Fibroblast of lung (primary cell): ENCODE results near the gene EIF2AK2. TPM values are rescaled to one million over a fixed set of nuclear protein-coding genes. Genes with fewer than 3 reads are reported as not detected.

ENCODE experiments used
- DNase-seq, 2 donors: peaks; one replicate each; pipeline versions ENCODE4 v3.0.0 to v3.0.0-alpha.2; 2010; ENCODE audit warnings: low read depth in 2 of 2
- H2AFZ ChIP-seq: 2 replicates; pipeline ENCODE4 v1.5.1; 2012; ENCODE audit warnings: low read length, control low read depth, inconsistent platforms
- H3K27ac ChIP-seq: 2 replicates; pipeline ENCODE4 v1.5.1; 2011; ENCODE audit warnings: low read length, control low read depth; ENCODE audit not compliant: insufficient read depth
- H3K27me3 ChIP-seq: 2 replicates; pipeline ENCODE4 v1.5.1; 2011; ENCODE audit warnings: mild to moderate bottlenecking, low read length; ENCODE audit not compliant: control insufficient read depth, insufficient read depth
- H3K36me3 ChIP-seq: 2 replicates; pipeline ENCODE4 v1.5.1; 2011; ENCODE audit warnings: low read length; ENCODE audit not compliant: control insufficient read depth, insufficient read depth
- H3K4me1 ChIP-seq: 2 replicates; pipeline ENCODE4 v1.5.1; 2011; ENCODE audit warnings: low read length; ENCODE audit not compliant: control insufficient read depth, insufficient read depth; ENCODE audit errors: extremely low read depth
- H3K4me2 ChIP-seq: 2 replicates; pipeline ENCODE4 v1.5.1; 2011; ENCODE audit warnings: low read length, control low read depth; ENCODE audit not compliant: insufficient read depth; ENCODE audit errors: extremely low read depth
- H3K4me3 ChIP-seq, 4 experiments: fragments of 200-600 bp in 1 of 4; sonication (generic) in 1 of 4; replicated peaks in 1 of 4; 2 replicates each; pipeline ENCODE4 v1.5.1; 2011 to 2016; ENCODE audit warnings: low read length in 4 of 4, low read depth in 3 of 4, mild to moderate bottlenecking in 3 of 4, control low read depth in 2 of 4, inconsistent platforms in 1 of 4, mixed read lengths in 1 of 4; ENCODE audit not compliant: insufficient read depth in 1 of 4; ENCODE audit errors: control extremely low read depth in 1 of 4
- H3K79me2 ChIP-seq: 2 replicates; pipeline ENCODE4 v1.5.1; 2012; ENCODE audit warnings: mild to moderate bottlenecking, low read length, inconsistent platforms; ENCODE audit not compliant: control insufficient read depth, insufficient read depth
- H3K9ac ChIP-seq: 2 replicates; pipeline ENCODE4 v1.5.1; 2011; ENCODE audit warnings: mild to moderate bottlenecking, low read length, control low read depth; ENCODE audit not compliant: insufficient read depth
- H3K9me3 ChIP-seq: 2 replicates; pipeline ENCODE4 v1.5.1; 2012; ENCODE audit warnings: low read depth, low read length; ENCODE audit not compliant: control insufficient read depth, insufficient read depth
- H4K20me1 ChIP-seq: 2 replicates; pipeline ENCODE4 v1.5.1; 2011; ENCODE audit warnings: low read length; ENCODE audit not compliant: control insufficient read depth, insufficient read depth; ENCODE audit errors: extremely low read depth
- EZH2 ChIP-seq: IDR thresholded peaks from 2 replicates; pipeline ENCODE4 v1.5.1; 2012; ENCODE audit warnings: low read length, control low read depth, mild to moderate bottlenecking; ENCODE audit errors: missing control alignments
- polyA plus RNA-seq, 2 donors: library from polyadenylated mRNA; depleted of rRNA in 1 of 2; stranded (reverse) in 1 of 2; unstranded in 1 of 2; fragments of >200 nt; gene quantifications; 2 replicates each; pipeline ENCODE4 v1.2.1, GENCODE V29; 2011 to 2012; ENCODE audit warnings: missing spikeins in 1 of 2
- total RNA-seq: library from RNA; depleted of rRNA; stranded (reverse); fragments of >200 nt; gene quantifications from 2 replicates; pipeline ENCODE4 v1.2.1, GENCODE V29; 2014
- TF ChIP-seq, protein P1 (sequence below), 2 donors: IDR thresholded peaks in 1 of 2; conservative IDR thresholded peaks in 1 of 2; 1 replicate in 1 of 2; 2 replicates in 1 of 2; pipeline ENCODE4 v1.5.1; 2011 to 2012; ENCODE audit warnings: low read length in 2 of 2, control low read depth in 1 of 2, inconsistent platforms in 1 of 2, low read depth in 1 of 2, mild to moderate bottlenecking in 1 of 2

Gene EIF2AK2
- total and polyA plus RNA-seq, 2 donors (not counting 1 experiment from before 2014, with no cell fraction given): 32.0 to 39.9 TPM

DNA sequence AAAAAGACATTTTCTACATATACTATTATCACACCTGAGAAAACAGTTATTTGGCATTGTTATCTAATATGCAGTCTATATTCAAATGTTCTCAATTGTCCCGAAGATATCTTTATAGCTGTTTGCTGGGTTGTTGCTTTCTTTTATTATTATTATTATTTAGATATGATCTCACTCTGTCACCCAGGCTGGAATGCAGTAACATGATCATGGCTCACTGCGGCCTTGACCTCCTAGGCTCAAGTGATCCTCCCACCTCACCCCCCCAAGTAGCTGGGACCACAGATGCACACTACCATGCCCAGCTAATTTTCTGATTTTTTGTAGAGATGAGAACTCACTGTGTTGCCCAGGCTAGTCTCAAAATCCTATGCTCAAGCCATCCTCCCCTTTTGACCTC is 52.6 kb downstream of the EIF2AK2 start:
- Histone ChIP-seq H3K4me3 (no peak overlapping the region), H3K36me3 (peaks cover 4% of the 10 kb centered on the region), H3K27ac (no peak overlapping the region), H4K20me1 (no peaks in the 10 kb centered on the region), H3K9me3 (no peaks in the 10 kb centered on the region), H3K4me2 (no peak overlapping the region), H3K27me3 (no peaks in the 10 kb centered on the region), H3K79me2 (no peaks in the 10 kb centered on the region), H3K9ac (no peak overlapping the region), H3K4me1 (no peaks in the 10 kb centered on the region), H2AFZ (no peak overlapping the region)
- TF ChIP-seq EZH2: no peak
- TF ChIP-seq, protein P1, sequence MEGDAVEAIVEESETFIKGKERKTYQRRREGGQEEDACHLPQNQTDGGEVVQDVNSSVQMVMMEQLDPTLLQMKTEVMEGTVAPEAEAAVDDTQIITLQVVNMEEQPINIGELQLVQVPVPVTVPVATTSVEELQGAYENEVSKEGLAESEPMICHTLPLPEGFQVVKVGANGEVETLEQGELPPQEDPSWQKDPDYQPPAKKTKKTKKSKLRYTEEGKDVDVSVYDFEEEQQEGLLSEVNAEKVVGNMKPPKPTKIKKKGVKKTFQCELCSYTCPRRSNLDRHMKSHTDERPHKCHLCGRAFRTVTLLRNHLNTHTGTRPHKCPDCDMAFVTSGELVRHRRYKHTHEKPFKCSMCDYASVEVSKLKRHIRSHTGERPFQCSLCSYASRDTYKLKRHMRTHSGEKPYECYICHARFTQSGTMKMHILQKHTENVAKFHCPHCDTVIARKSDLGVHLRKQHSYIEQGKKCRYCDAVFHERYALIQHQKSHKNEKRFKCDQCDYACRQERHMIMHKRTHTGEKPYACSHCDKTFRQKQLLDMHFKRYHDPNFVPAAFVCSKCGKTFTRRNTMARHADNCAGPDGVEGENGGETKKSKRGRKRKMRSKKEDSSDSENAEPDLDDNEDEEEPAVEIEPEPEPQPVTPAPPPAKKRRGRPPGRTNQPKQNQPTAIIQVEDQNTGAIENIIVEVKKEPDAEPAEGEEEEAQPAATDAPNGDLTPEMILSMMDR (conservative IDR thresholded peaks at IDR 0.05 in 1 of 2, IDR thresholded peaks at IDR 0.05 in 1 of 2; ENCODE audit: low read depth in 1 of 2, low read length in 2 of 2): no peak
- no peak for DNase-seq

DNA sequence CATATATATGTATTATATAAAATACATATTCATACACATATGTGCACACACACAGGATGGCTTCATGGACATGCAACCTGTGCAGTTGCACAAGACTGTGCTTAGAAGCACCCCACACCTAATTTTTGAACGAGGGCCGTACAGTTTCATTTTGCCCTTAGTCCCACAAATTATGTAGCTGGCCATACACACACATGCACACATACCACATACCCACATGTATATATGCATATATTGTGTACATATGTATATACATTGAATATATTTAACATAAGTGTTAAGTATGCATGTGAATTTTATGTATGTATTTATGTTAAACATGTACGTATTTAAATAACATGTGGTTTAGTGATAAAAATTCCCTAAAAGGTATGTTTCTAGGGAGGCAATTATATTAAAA is 54.2 kb downstream of the EIF2AK2 start:
- Histone ChIP-seq H3K9ac (no peak overlapping the region), H3K36me3 (peaks cover 4% of the 10 kb centered on the region)
- no peak for TF ChIP-seq EZH2
- TF ChIP-seq, protein P1 (conservative IDR thresholded peaks at IDR 0.05 in 1 of 2, IDR thresholded peaks at IDR 0.05 in 1 of 2; ENCODE audit: low read depth in 1 of 2, low read length in 2 of 2): no peak

DNA sequence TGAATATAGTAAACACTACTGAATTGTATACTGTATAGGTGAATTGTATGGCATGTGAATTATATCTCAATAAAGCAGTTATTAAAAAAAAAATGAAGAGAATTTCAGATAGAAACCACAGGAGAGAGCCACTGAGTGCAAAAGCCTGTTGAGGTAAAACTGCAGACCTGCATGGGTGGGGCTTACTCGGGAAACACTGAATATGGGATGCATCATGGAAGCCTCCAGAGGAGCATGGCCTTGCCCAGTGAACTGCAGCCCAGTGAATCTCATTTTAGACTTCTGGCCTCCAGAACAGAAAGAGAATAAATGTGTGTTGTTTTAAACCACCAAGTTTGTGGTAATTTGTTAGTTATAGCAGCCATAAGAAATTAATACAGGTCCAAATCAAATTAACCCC is 56.7 kb downstream of the EIF2AK2 start:
- Histone ChIP-seq H3K9ac (no peak overlapping the region), H3K4me1 (no peaks in the 10 kb centered on the region), H3K27me3 (no peaks in the 10 kb centered on the region), H2AFZ (no peak overlapping the region), H3K36me3 (peaks cover 3% of the 10 kb centered on the region), H3K9me3 (no peaks in the 10 kb centered on the region), H3K27ac (no peak overlapping the region), H3K4me2 (no peak overlapping the region), H4K20me1 (no peaks in the 10 kb centered on the region), H3K4me3 (no peak overlapping the region), H3K79me2 (no peaks in the 10 kb centered on the region)
- TF ChIP-seq EZH2: no peak
- TF ChIP-seq, protein P1 (conservative IDR thresholded peaks at IDR 0.05 in 1 of 2, IDR thresholded peaks at IDR 0.05 in 1 of 2; ENCODE audit: low read depth in 1 of 2, low read length in 2 of 2): no peak
- no peak for DNase-seq

More for the DNA sequence above, 54.2 kb downstream of the EIF2AK2 start:
- Histone ChIP-seq H3K79me2 (no peaks in the 10 kb centered on the region), H3K4me2 (no peak overlapping the region), H3K27me3 (no peaks in the 10 kb centered on the region), H3K4me1 (no peaks in the 10 kb centered on the region), H4K20me1 (no peaks in the 10 kb centered on the region), H3K27ac (no peak overlapping the region), H3K4me3 (no peak overlapping the region), H2AFZ (no peak overlapping the region), H3K9me3 (no peaks in the 10 kb centered on the region)
- no peak for DNase-seq
